Measurements from ENCODE around the gene EXOC4. TPM values are rescaled to one million over a fixed set of nuclear protein-coding genes. Genes with fewer than 3 reads are reported as not detected.

EXOC4 gene
- total RNA-seq, 1 experiment from 2014 or later: 75.8 TPM

- Histone ChIP-seq H4K5ac (ENCODE audit: insufficient read length, low read depth, low read length) (no peak overlapping the region), H2BK12ac (ENCODE audit: insufficient read length, low read depth, low read length) (no peak overlapping the region), H4K20me1 (ENCODE audit: control insufficient read depth, insufficient read depth, insufficient read length) (no peaks in the 10 kb centered on the region), H4K8ac (replicated peaks; ENCODE audit: insufficient read length, low read depth, low read length) (no peak overlapping the region), H3K14ac (ENCODE audit: insufficient read depth, low read length) (no peak overlapping the region), H3K18ac (ENCODE audit: insufficient read length, low read depth, low read length) (no peak overlapping the region), H3K27ac (ENCODE audit: insufficient read length, low read depth, low read length) (no peak overlapping the region), H3K4me1 (ENCODE audit: insufficient read depth, low read length) (no peaks in the 10 kb centered on the region; the same call in 1 of the 2 replicates), H3K9me3 (ENCODE audit: control insufficient read depth, low read depth, low read length) (no peaks in the 10 kb centered on the region), H2AK5ac (ENCODE audit: insufficient read length, low read length) (no peak overlapping the region), H3K4me2 (ENCODE audit: insufficient read depth, insufficient read length, low read length) (no peak overlapping the region), H3K27me3 (ENCODE audit: insufficient read depth, low read length) (no peaks in the 10 kb centered on the region), H3T11ph (ENCODE audit: low read length) (no peak overlapping the region), H2AFZ (ENCODE audit: low read length) (no peak overlapping the region), H2BK120ac (ENCODE audit: low read depth, low read length, poor library complexity, severe bottlenecking) (no peak overlapping the region), H3K56ac (ENCODE audit: insufficient read length, low read depth, low read length) (no peak overlapping the region), H3K4ac (ENCODE audit: low read depth, low read length) (no peak overlapping the region), H3K23ac (ENCODE audit: insufficient read length, low read depth, low read length) (no peak overlapping the region), H3K9ac (ENCODE audit: extremely low read depth, insufficient read length, low read length) (no peak overlapping the region), H2BK20ac (ENCODE audit: low read depth, low read length, poor library complexity, severe bottlenecking) (no peak overlapping the region), H2BK15ac (ENCODE audit: low read depth, low read length) (no peak overlapping the region), H3K79me1 (ENCODE audit: insufficient read depth, low read depth, low read length, poor library complexity, severe bottlenecking) (no peaks in the 10 kb centered on the region), H3K79me2 (ENCODE audit: insufficient read depth, low read length) (no peaks in the 10 kb centered on the region), H3K23me2 (ENCODE audit: insufficient read length, low read depth, low read length, poor library complexity, severe bottlenecking) (no peaks in the 10 kb centered on the region), H4K91ac (ENCODE audit: insufficient read length, low read depth, low read length) (no peak overlapping the region), H2BK5ac (ENCODE audit: insufficient read length, low read length) (no peak overlapping the region)
- TF ChIP-seq CTCF (conservative IDR thresholded peaks at IDR 0.05): no peak
- no CpG with 5 or more reads among the region's 2 CpGs for WGBS (ENCODE audit: extremely low coverage, insufficient read length, low lambda C conversion rate)
- Mint-ChIP-seq H3K4me3 (no peak overlapping the region), H3K9me3 (peaks cover 12 to 15% of the 10 kb centered on the region in 2 experiments), H3K27me3 (ENCODE audit: low read depth) (no peaks in the 10 kb centered on the region), H3K4me1 (peaks cover 14 to 18% of the 10 kb centered on the region in 2 experiments), H3K27ac (no peak overlapping the region), H3K36me3 (ENCODE audit: insufficient read depth in 1 of 3, low read depth in 3 of 3) (peaks cover 6 to 21% (median 13%) of the 10 kb centered on the region in 3 experiments)
- DNase-seq: no peak
Measured at GRCh38 chr7:134044682-134045081, 791.8 kb downstream of the EXOC4 start.
